ENCODE data around the gene SLC35G3. TPM values are rescaled to one million over a fixed set of nuclear protein-coding genes. Genes with fewer than 3 reads are reported as not detected.
"Not testable (repeated sequence)": the region's sequence is repeated elsewhere in the genome, so short reads cannot be mapped to it uniquely, and the experiment has no call there.

SLC35G3 gene
- total RNA-seq, 1 experiment from 2014 or later, result not detected

DNA sequence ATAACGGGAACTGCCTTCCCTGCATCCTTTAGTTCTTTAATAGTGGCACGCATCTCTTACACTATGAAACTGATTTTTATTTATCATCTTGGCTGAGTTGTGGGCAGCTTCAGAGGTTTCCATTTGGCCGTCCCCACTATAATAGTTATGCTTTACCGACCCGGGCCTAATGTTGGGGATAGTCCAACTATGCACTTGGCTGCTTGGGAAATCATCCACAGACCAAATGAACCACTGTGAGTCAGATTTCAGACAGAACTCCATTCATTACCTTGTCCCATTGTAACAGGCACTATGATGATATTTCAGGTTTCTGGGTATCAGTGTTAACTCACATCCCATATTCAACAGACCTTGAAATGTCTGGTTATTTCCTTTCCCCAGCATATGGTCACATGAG, 42.6 kb upstream of the SLC35G3 start:
- TF ChIP-seq CTCF (IDR thresholded peaks at IDR 0.05; ENCODE audit: unreplicated experiment), result no peak
- intact Hi-C loops (cut with micrococcal nuclease), result no loop called here
- CTCF ChIA-PET, result interaction anchor here (0.6 to 2.1 kb wide), 4 partner anchors 8 to 117 kb away, joined by 3 to 5 read pairs (median 3); partner anchors contain the start of gene RAD51D
- no peaks in the 10 kb centered on the region for H3K9me3 Mint-ChIP-seq (ENCODE audit: unreplicated experiment)
- H3K4me1 Mint-ChIP-seq (ENCODE audit: insufficient read depth, unreplicated experiment), result peaks cover 26% of the 10 kb centered on the region
- H3K36me3 Mint-ChIP-seq (ENCODE audit: insufficient read depth, unreplicated experiment), result no peaks in the 10 kb centered on the region
- H3K4me3 Mint-ChIP-seq (ENCODE audit: unreplicated experiment), result no peak overlapping the region
- BruUV-seq (replicated peaks), result no TSS peak
- POLR2A ChIA-PET, result interaction anchor here (1.8 kb wide), 1 partner anchor 196 kb away, joined by 5 read pairs; the partner anchor contains the start of gene SLFN12
- H3K27ac Mint-ChIP-seq (ENCODE audit: low read depth, unreplicated experiment), result no peak overlapping the region
- no peaks in the 10 kb centered on the region for H3K27me3 Mint-ChIP-seq (ENCODE audit: insufficient read depth, unreplicated experiment)
- DNase-seq (ENCODE audit: unreplicated experiment), result no peak

DNA sequence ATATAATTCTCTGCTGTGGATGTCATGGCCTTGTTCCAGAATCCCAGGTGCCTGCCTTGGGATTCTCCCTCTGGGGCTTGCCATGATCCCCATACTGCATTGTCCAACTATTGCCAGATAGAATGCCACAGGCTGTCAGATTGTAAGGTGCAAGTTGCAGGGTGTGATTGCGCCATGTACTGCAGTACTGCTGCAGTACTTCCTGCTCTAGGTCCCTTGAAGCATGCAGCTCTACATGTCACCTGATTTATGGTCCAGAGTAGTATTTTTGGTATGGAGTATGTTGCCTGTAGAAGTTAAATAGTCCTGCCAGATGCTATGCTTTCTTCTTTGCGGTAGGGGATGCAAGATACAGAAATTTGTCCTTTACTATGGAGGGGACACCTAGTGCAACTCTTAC, 41.7 kb upstream of the SLC35G3 start:
- no peak overlapping the region for H3K4me3 Mint-ChIP-seq (ENCODE audit: unreplicated experiment)
- TF ChIP-seq CTCF (IDR thresholded peaks at IDR 0.05; ENCODE audit: unreplicated experiment), result no peak
- H3K9me3 Mint-ChIP-seq (ENCODE audit: unreplicated experiment), result no peaks in the 10 kb centered on the region
- intact Hi-C loops (cut with micrococcal nuclease), result no loop called here
- no peak overlapping the region for H3K27ac Mint-ChIP-seq (ENCODE audit: low read depth, unreplicated experiment)
- H3K36me3 Mint-ChIP-seq (ENCODE audit: insufficient read depth, unreplicated experiment), result no peaks in the 10 kb centered on the region
- ChIA-PET CTCF (interaction anchor here (0.6 to 0.7 kb wide), 2 partner anchors 53 to 153 kb away, joined by 3 to 4 read pairs; no protein-coding TSS in a partner anchor), POLR2A (interaction anchor here (0.5 to 1.1 kb wide), 2 partner anchors 13 to 41 kb away, joined by 3 to 4 read pairs; no protein-coding TSS in a partner anchor)
- no TSS peak for BruUV-seq (replicated peaks)
- peaks cover 26% of the 10 kb centered on the region for H3K4me1 Mint-ChIP-seq (ENCODE audit: insufficient read depth, unreplicated experiment)
- peaks cover 3% of the 10 kb centered on the region for H3K27me3 Mint-ChIP-seq (ENCODE audit: insufficient read depth, unreplicated experiment)
- DNase-seq (ENCODE audit: unreplicated experiment), result no peak

DNA sequence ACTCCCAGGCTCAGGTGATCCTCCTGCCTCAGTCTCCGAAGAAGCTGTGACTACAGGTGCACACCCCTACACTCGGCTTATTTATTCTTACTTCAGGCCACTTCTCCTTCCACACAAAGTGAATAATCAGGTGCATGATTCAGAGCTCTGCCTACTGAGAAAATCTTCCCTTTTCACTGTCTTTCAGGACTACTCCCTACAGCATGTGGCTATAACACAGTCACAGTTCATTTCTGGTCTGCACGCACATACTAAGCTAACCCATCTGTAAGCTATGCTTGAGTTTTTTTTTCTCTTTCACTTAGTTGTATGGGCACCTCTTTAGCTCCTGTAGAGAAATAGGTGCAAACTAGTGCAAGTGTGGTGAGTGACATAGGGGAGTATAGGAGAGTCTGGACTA, 41.1 kb upstream of the SLC35G3 start:
- no peak overlapping the region for H3K27ac Mint-ChIP-seq (ENCODE audit: low read depth, unreplicated experiment)
- H3K4me3 Mint-ChIP-seq (ENCODE audit: unreplicated experiment), result no peak overlapping the region
- TF ChIP-seq CTCF (IDR thresholded peaks at IDR 0.05; ENCODE audit: unreplicated experiment), result no peak
- intact Hi-C loops (cut with micrococcal nuclease), result no loop called here
- no peak for DNase-seq (ENCODE audit: unreplicated experiment)
- H3K9me3 Mint-ChIP-seq (ENCODE audit: unreplicated experiment), result no peaks in the 10 kb centered on the region
- no TSS peak for BruUV-seq (replicated peaks)
- peaks cover 25% of the 10 kb centered on the region for H3K4me1 Mint-ChIP-seq (ENCODE audit: insufficient read depth, unreplicated experiment)
- no peaks in the 10 kb centered on the region for H3K36me3 Mint-ChIP-seq (ENCODE audit: insufficient read depth, unreplicated experiment)
- peaks cover 9% of the 10 kb centered on the region for H3K27me3 Mint-ChIP-seq (ENCODE audit: insufficient read depth, unreplicated experiment)
- POLR2A ChIA-PET, result interaction anchor here (1.1 kb wide), 1 partner anchor 12 kb away, joined by 4 read pairs; no protein-coding TSS in a partner anchor
- CTCF ChIA-PET, result interaction anchor here (0.6 to 0.8 kb wide), 3 partner anchors 54 to 152 kb away, joined by 3 to 4 read pairs (median 4); no protein-coding TSS in a partner anchor

- H3K27ac Mint-ChIP-seq (ENCODE audit: low read depth, unreplicated experiment); intact Hi-C loops (cut with micrococcal nuclease); DNase-seq (ENCODE audit: unreplicated experiment); POLR2A ChIA-PET; CTCF ChIA-PET; H3K36me3 Mint-ChIP-seq (ENCODE audit: insufficient read depth, unreplicated experiment); H3K9me3 Mint-ChIP-seq (ENCODE audit: unreplicated experiment); H3K4me3 Mint-ChIP-seq (ENCODE audit: unreplicated experiment); BruUV-seq (replicated peaks): not testable (repeated sequence)
- Mint-ChIP-seq H3K27me3 (ENCODE audit: insufficient read depth, unreplicated experiment) (peaks cover 14% of the 10 kb centered on the region), H3K4me1 (ENCODE audit: insufficient read depth, unreplicated experiment) (peaks cover 17% of the 10 kb centered on the region)
Measured at GRCh38 chr17:35234315-35234714, 40.1 kb upstream of the SLC35G3 start.
